Testis (tissue), 3 donors: ENCODE results near the gene CFAP54. TPM values are rescaled to one million over a fixed set of nuclear protein-coding genes. Genes with fewer than 3 reads are reported as not detected.

Experiments
- DNase-seq: peaks from one replicate; pipeline ENCODE4 v3.0.0-alpha.2; 2019
- H3K27ac ChIP-seq, 2 donors: fragments of 200-600 bp; sonication (generic); one replicate each; pipeline ENCODE4 v1.5.1; 2019
- H3K27me3 ChIP-seq: fragments of 200-600 bp; sonication (generic); one replicate; pipeline ENCODE4 v1.5.1; 2019
- H3K36me3 ChIP-seq: fragments of 200-600 bp; sonication (generic); one replicate; pipeline ENCODE4 v1.5.1; 2017; ENCODE audit warnings: low read depth; ENCODE audit errors: missing control alignments
- H3K4me1 ChIP-seq: fragments of 200-600 bp; sonication (generic); one replicate; pipeline ENCODE4 v1.5.1; 2019
- H3K4me3 ChIP-seq, 2 donors: fragments of 200-600 bp; sonication (generic); one replicate each; pipeline ENCODE4 v1.5.1; 2017 to 2019
- H3K9me3 ChIP-seq: fragments of 200-600 bp; sonication (generic); one replicate; pipeline ENCODE4 v1.5.1; 2017
- POLR2A ChIP-seq: fragments of 450-650 bp; IDR thresholded peaks from one replicate; pipeline ENCODE4 v1.6.1; 2017; ENCODE audit warnings: antibody characterized with exemption, mild to moderate bottlenecking, moderate library complexity
- WGBS, 2 donors: methylation state at CpG; one replicate each; pipeline ENCODE4 v1.1.5; 2018; 5-methylcytosine and 5-hydroxymethylcytosine counted together
- intact Hi-C: fragments of 100-400 bp; cut with DNase I; formaldehyde crosslinking; loops from one replicate; pipeline ENCODE4 v1.15.1; 2023; ENCODE audit warnings: low total_unique reads
- polyA plus RNA-seq: library from polyadenylated mRNA; stranded (reverse); fragments of 350-450 nt; fragmentation: Illumina TruSeq; extraction: RNeasy Lipid Tissue Mini Kit (QIAGEN cat#74804); gene quantifications from one replicate; pipeline ENCODE4 v1.2.3, GENCODE V29; 2014; ENCODE audit warnings: low read depth, low replicate concordance; ENCODE audit not compliant: insufficient read depth
- total RNA-seq, 2 donors: library from RNA; depleted of rRNA; stranded (reverse); fragments of >200 nt; gene quantifications; one replicate each; pipeline ENCODE4 v1.2.3, GENCODE V29; 2016
- TF ChIP-seq, protein P1 (sequence below), 3 experiments: fragments of 450-650 bp in 2 of 3; fragments of 200-600 bp in 1 of 3; sonication (generic) in 1 of 3; IDR thresholded peaks; one replicate each; pipeline ENCODE4 v1.5.1; 2016 to 2019; ENCODE audit warnings: antibody characterized with exemption in 3 of 3, mild to moderate bottlenecking in 2 of 3, moderate library complexity in 1 of 3

Gene CFAP54
- total and polyA plus RNA-seq, 3 donors from 2014 or later: 8.4 to 36.9 (median 14.4) TPM

GRCh38 chr12:96806272-96806671 is 316.9 kb downstream of the CFAP54 start:
- no peak for DNase-seq
- no peak overlapping the region for H3K4me3 ChIP-seq
- intact Hi-C loops: no loop called here
- H3K27me3 ChIP-seq: no peaks in the 10 kb centered on the region
- no peak overlapping the region for H3K27ac ChIP-seq
- no peaks in the 10 kb centered on the region for H3K4me1 ChIP-seq
- H3K36me3 ChIP-seq: no peaks in the 10 kb centered on the region
- TF ChIP-seq, protein P1, sequence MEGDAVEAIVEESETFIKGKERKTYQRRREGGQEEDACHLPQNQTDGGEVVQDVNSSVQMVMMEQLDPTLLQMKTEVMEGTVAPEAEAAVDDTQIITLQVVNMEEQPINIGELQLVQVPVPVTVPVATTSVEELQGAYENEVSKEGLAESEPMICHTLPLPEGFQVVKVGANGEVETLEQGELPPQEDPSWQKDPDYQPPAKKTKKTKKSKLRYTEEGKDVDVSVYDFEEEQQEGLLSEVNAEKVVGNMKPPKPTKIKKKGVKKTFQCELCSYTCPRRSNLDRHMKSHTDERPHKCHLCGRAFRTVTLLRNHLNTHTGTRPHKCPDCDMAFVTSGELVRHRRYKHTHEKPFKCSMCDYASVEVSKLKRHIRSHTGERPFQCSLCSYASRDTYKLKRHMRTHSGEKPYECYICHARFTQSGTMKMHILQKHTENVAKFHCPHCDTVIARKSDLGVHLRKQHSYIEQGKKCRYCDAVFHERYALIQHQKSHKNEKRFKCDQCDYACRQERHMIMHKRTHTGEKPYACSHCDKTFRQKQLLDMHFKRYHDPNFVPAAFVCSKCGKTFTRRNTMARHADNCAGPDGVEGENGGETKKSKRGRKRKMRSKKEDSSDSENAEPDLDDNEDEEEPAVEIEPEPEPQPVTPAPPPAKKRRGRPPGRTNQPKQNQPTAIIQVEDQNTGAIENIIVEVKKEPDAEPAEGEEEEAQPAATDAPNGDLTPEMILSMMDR (IDR thresholded peaks at IDR 0.05): no peak
- TF ChIP-seq POLR2A: no peak
- H3K9me3 ChIP-seq: no peaks in the 10 kb centered on the region
- 77 to 83% methylated on average over 4 of the region's 4 CpGs for WGBS, 2 donors

- intact Hi-C loops: no loop called here
- Histone ChIP-seq H3K4me3 (no peak overlapping the region), H3K27ac (no peak overlapping the region), H3K36me3 (no peaks in the 10 kb centered on the region), H3K4me1 (no peaks in the 10 kb centered on the region), H3K9me3 (no peaks in the 10 kb centered on the region), H3K27me3 (no peaks in the 10 kb centered on the region)
- WGBS, 2 donors: 69 to 82% methylated on average over 1 of the region's 1 CpG
- DNase-seq: no peak
- TF ChIP-seq POLR2A: no peak
- TF ChIP-seq, protein P1 (IDR thresholded peaks at IDR 0.05): no peak
These were observed 318.4 kb downstream of the CFAP54 start for GRCh38 chr12:96807741-96808140.

- 57 to 68% methylated on average over 3 of the region's 3 CpGs for WGBS, 2 donors
- Histone ChIP-seq H3K4me1 (no peaks in the 10 kb centered on the region), H3K27me3 (no peaks in the 10 kb centered on the region), H3K9me3 (no peaks in the 10 kb centered on the region), H3K27ac (no peak overlapping the region), H3K4me3 (no peak overlapping the region), H3K36me3 (no peaks in the 10 kb centered on the region)
- TF ChIP-seq, protein P1 (IDR thresholded peaks at IDR 0.05): no peak
- TF ChIP-seq POLR2A: no peak
- no peak for DNase-seq
- intact Hi-C loops: no loop called here
These were observed 319.2 kb downstream of the CFAP54 start for GRCh38 chr12:96808587-96808986.

DNA sequence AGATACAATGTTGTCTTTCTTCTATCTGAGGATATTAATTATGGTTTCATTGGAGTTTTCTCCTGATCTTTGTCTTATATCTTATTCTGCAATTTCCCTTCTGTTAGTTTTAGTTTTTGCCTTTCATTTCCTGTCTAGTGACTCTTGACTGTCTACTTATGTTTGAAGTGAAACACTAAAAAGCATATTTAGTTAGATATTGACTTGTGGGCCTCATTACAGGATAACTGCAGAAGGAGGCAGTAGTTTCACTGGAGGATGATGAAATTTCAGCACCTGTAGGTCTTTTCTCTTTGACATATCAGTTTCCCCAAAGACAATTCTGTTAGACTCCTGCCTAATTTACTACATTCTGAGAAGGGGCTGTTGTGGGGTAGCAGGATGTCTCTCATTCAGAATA is 320.1 kb downstream of the CFAP54 start:
- TF ChIP-seq, protein P1 (IDR thresholded peaks at IDR 0.05): no peak
- no peak for TF ChIP-seq POLR2A
- H3K27ac ChIP-seq: no peak overlapping the region

DNA sequence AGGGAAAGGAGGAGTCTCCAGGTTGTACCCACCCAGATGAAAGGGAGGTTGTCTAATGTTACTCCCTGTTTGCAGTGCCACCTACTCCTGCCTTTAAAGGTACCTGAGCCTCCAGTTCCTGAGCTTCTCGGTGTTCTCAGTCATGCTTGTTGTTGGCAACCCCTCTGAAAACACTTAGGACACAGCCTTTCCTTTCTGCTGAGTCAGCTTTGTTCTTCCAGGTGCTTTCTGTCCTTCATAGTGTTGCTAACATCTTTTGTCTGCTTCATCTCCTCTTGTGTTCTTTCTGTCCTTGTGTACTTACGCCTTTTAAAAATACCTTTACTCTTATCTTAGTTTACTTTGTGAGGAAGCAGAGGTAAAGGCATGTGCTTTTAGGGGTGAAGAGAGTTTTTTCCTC is 320.7 kb downstream of the CFAP54 start:
- H3K4me1 ChIP-seq: no peaks in the 10 kb centered on the region
- H3K4me3 ChIP-seq: no peak overlapping the region
- intact Hi-C loops: no loop called here
- H3K36me3 ChIP-seq: no peaks in the 10 kb centered on the region
- no peak for DNase-seq
- H3K27ac ChIP-seq: no peak overlapping the region
- no peaks in the 10 kb centered on the region for H3K27me3 ChIP-seq
- TF ChIP-seq, protein P1 (IDR thresholded peaks at IDR 0.05): no peak
- no peak for TF ChIP-seq POLR2A
- 66 to 82% methylated on average over 2 of the region's 2 CpGs for WGBS, 2 donors
- H3K9me3 ChIP-seq: no peaks in the 10 kb centered on the region

More for the DNA sequence above, 320.1 kb downstream of the CFAP54 start:
- no peak for DNase-seq
- no peaks in the 10 kb centered on the region for H3K36me3 ChIP-seq
- no peaks in the 10 kb centered on the region for H3K4me1 ChIP-seq
- H3K9me3 ChIP-seq: no peaks in the 10 kb centered on the region
- H3K27me3 ChIP-seq: no peaks in the 10 kb centered on the region
- intact Hi-C loops: no loop called here
- H3K4me3 ChIP-seq: no peak overlapping the region
